ENCODE data around the gene UBE2L3. TPM values are rescaled to one million over a fixed set of nuclear protein-coding genes. Genes with fewer than 3 reads are reported as not detected.

The UBE2L3 gene
- total and polyA plus RNA-seq, 2 of the 8 experiments (the other 6 are each of a cell fraction or from before 2014, with no cell fraction given) = 63.5 to 90.0 TPM

DNA sequence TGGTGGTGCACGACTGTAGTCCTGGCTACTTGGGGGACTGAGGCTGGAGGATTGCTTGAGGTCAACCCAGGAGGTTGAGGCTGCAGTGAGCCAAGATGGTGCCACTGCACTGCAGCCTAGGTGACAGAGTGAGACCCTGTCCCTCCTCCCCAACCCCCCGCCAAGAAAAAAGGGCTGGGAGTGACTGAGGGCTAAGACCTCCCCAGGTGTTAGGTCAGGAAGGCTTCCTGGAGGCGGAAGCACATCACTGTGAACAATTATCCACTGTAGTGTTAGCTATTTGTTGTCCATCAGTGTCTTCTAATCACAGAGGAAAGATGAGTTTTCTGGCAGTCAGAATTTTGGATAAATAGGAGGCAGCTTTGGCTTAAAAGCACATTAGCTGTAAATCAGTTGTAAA is 53.5 kb downstream of the UBE2L3 start:
- FAIRE-seq (no peak), DNase-seq (ENCODE audit: low read depth in 1 of 2, low spot score in 2 of 2) (no peak)
- no peak overlapping the region for H4K8ac ChIP-seq (ENCODE audit: extremely low read depth, insufficient read depth, low read length)
- peaks cover 14% of the 10 kb centered on the region for H3K79me1 ChIP-seq (ENCODE audit: low read depth, low read length)
- H3K4me1 ChIP-seq (replicated peaks in 1 of 4; ENCODE audit: control insufficient read depth in 3 of 4, insufficient read depth in 4 of 4, low read length in 3 of 4) = no peaks in the 10 kb centered on the region; a peak in 4 of 7 replicates
- H3K9ac ChIP-seq (replicated peaks in 1 of 4; ENCODE audit: extremely low read depth in 1 of 4, low read depth in 3 of 4, low read length in 3 of 4) = no peak overlapping the region
- CTCF ChIA-PET (ENCODE audit: partially characterized antibody) = interaction anchor here (1.4 to 24.1 kb wide), 7 partner anchors 8 to 38 kb away, joined by 3 to 499 read pairs (median 4); partner anchors contain the start of genes CCDC116, SDF2L1 and YDJC
- H2BK5ac ChIP-seq (ENCODE audit: low read depth, low read length) = no peak overlapping the region
- peaks cover 0 to 8% (median 0%) of the 10 kb centered on the region in 4 experiments; a peak in 3 of 8 replicates for H3K36me3 ChIP-seq (ENCODE audit: control insufficient read depth in 2 of 4, insufficient read depth in 4 of 4, low read length in 3 of 4)
- no peak overlapping the region for H2BK120ac ChIP-seq (replicated peaks; ENCODE audit: low read depth, low read length)
- H3K4me3 ChIP-seq (ENCODE audit: extremely low read depth in 1 of 4, insufficient read depth in 2 of 4, low read depth in 3 of 4, low read length in 4 of 4) = no peak overlapping the region
- peaks cover 0 to 12% of the 10 kb centered on the region in 2 experiments; a peak in 1 of 4 replicates for H3K79me2 ChIP-seq (ENCODE audit: control insufficient read depth in 1 of 2, insufficient read depth in 2 of 2, low read length in 2 of 2)
- no peak overlapping the region for H3K4ac ChIP-seq (replicated peaks; ENCODE audit: insufficient read length, low read depth, low read length)
- H2AK5ac ChIP-seq (ENCODE audit: low read depth, low read length) = no peak overlapping the region
- no peak overlapping the region for H4K5ac ChIP-seq (ENCODE audit: insufficient read length, low read depth, low read length)
- H3K23me2 ChIP-seq (ENCODE audit: low read depth, low read length) = no peaks in the 10 kb centered on the region
- H2BK15ac ChIP-seq (ENCODE audit: low read length) = no peak overlapping the region
- no peaks in the 10 kb centered on the region for H3K27me3 ChIP-seq (replicated peaks in 1 of 4; ENCODE audit: control insufficient read depth in 3 of 4, extremely low read depth in 1 of 4, insufficient read depth in 3 of 4, low read length in 3 of 4)
- no peak overlapping the region for H2BK12ac ChIP-seq (ENCODE audit: low read depth, low read length)
- H2AFZ ChIP-seq (ENCODE audit: low read length) = no peak overlapping the region
- H3K23ac ChIP-seq (ENCODE audit: insufficient read length) = no peak overlapping the region
- H3K4me2 ChIP-seq (ENCODE audit: insufficient read depth in 1 of 2, low read depth in 2 of 2, low read length in 2 of 2) = no peak overlapping the region
- no peaks in the 10 kb centered on the region for H3K9me3 ChIP-seq (ENCODE audit: insufficient read depth in 2 of 2, low read depth in 1 of 2, low read length in 1 of 2)
- POLR2A ChIA-PET (ENCODE audit: partially characterized antibody) = interaction anchor here (0.7 to 1.1 kb wide), 2 partner anchors 8 to 52 kb away, joined by 3 to 4 read pairs; no protein-coding TSS in a partner anchor
- no peak overlapping the region for H4K91ac ChIP-seq (replicated peaks; ENCODE audit: insufficient read length, low read length)
- no peak overlapping the region for H2BK20ac ChIP-seq (ENCODE audit: low read length)
- H3K18ac ChIP-seq (ENCODE audit: extremely low read depth, low read length) = no peak overlapping the region
- H4K20me1 ChIP-seq (replicated peaks in 1 of 2; ENCODE audit: control insufficient read depth in 1 of 2, insufficient read depth in 2 of 2, low read length in 2 of 2) = peaks cover 26 to 38% of the 10 kb centered on the region in 2 experiments
- H3K27ac ChIP-seq (ENCODE audit: low read depth, low read length) = no peak overlapping the region
- H3K56ac ChIP-seq (replicated peaks; ENCODE audit: insufficient read length, low read depth, low read length) = no peak overlapping the region
- WGBS, 2 experiments (ENCODE audit: extremely low coverage in 1 of 2, insufficient coverage in 1 of 2, insufficient read length in 1 of 2, insufficient replicate concordance in 2 of 2, low coverage in 1 of 2, low lambda C conversion rate in 2 of 2, missing lambda C conversion rate in 1 of 2) = 77% methylated on average over 3 of the region's 3 CpGs; no CpG with 5 or more reads in 1 of the 2 experiments
- no peak overlapping the region for H3K14ac ChIP-seq (ENCODE audit: insufficient read length)
- TF ChIP-seq, protein P1, sequence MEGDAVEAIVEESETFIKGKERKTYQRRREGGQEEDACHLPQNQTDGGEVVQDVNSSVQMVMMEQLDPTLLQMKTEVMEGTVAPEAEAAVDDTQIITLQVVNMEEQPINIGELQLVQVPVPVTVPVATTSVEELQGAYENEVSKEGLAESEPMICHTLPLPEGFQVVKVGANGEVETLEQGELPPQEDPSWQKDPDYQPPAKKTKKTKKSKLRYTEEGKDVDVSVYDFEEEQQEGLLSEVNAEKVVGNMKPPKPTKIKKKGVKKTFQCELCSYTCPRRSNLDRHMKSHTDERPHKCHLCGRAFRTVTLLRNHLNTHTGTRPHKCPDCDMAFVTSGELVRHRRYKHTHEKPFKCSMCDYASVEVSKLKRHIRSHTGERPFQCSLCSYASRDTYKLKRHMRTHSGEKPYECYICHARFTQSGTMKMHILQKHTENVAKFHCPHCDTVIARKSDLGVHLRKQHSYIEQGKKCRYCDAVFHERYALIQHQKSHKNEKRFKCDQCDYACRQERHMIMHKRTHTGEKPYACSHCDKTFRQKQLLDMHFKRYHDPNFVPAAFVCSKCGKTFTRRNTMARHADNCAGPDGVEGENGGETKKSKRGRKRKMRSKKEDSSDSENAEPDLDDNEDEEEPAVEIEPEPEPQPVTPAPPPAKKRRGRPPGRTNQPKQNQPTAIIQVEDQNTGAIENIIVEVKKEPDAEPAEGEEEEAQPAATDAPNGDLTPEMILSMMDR (IDR thresholded peaks at IDR 0.05; ENCODE audit: control extremely low read depth in 1 of 3, insufficient read depth in 1 of 3, low read depth in 1 of 3, low read length in 3 of 3) = no peak
- TF ChIP-seq SP2 (IDR thresholded peaks at IDR 0.05; ENCODE audit: low read length) (no peak), CEBPB (IDR thresholded peaks at IDR 0.05; ENCODE audit: low read depth, low read length) (no peak), POU5F1 (IDR thresholded peaks at IDR 0.05; ENCODE audit: low read depth, low read length) (no peak), PHF8 (conservative IDR thresholded peaks at IDR 0.05; ENCODE audit: low read depth, low read length) (no peak), SIN3A (conservative IDR thresholded peaks at IDR 0.05 in 1 of 2, IDR thresholded peaks at IDR 0.05 in 1 of 2; ENCODE audit: low read depth in 1 of 2, low read length in 2 of 2) (no peak), CREB1 (IDR thresholded peaks at IDR 0.05) (no peak), SIRT6 (IDR thresholded peaks at IDR 0.05; ENCODE audit: low read length) (no peak), EZH2 (IDR thresholded peaks at IDR 0.05; ENCODE audit: low read depth, low read length, severe bottlenecking) (no peak), ZNF274 (IDR thresholded peaks at IDR 0.05; ENCODE audit: borderline replicate concordance, extremely low read depth, low read length) (no peak), TBP (IDR thresholded peaks at IDR 0.05; ENCODE audit: low read depth, low read length) (no peak), BACH1 (IDR thresholded peaks at IDR 0.05; ENCODE audit: low read length) (no peak)
